Stimulated activated CD4-positive, alpha-beta T cell treated with anti-CD3 and anti-CD28 coated beads, Interleukin-2, amount 100 ng/mL, for 24 hours (primary cell): ENCODE measurements around the gene TMEM169.
"Not testable (repeated sequence)": the region's sequence is repeated elsewhere in the genome, so short reads cannot be mapped to it uniquely, and the experiment has no call there.

Source experiments
- DNase-seq, 2 donors: peaks; one replicate each; pipeline ENCODE4 v3.0.0-alpha.2; 2020

The TMEM169 gene

DNA sequence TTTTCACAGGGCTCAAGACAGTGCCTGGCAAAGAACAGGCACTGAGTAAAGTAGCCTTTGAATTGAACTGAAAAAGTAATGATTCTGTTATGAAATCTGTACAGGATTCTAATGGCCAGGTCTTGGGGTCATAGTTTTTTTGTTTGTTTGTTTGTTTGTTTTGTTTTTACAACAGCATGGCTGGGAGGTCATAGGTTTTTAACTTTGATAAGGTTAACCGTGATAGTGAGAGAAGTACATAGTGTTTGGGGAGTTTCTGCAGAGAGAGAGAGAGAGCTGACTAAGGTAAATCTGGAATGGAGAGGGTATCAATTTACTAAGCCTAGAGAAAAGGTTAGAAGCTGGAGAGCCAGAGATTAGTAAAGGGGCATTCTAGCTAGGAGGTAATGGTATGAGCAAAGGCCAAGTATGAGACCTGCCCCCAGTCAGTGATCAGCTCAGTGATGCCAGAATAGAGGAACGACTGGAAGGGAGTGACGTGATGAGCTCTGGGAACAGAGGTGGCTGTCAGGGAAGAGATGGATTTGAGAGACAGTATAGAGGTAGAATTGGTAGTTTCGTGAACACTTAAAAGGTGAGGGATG lies 53.3 kb downstream of the TMEM169 start:
- DNase-seq = no peak

DNA sequence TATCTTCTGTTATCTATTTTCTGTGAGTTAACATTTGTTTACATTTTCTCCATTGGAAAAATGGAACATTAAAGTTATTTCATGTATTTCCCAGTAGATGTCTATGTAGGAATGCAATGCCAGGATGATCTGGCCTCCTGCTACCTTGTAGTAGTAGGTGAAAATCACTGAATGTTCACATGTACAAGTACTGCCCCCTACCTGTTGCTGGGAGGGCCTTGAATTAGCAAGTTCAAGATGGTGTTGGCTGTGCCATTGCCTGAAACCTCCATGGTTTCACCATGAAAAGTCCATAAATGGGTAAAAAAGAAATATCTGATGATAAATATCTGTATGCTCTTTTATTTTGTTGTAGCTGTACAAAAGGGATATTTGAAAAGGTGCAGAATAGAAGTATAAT lies 58.2 kb downstream of the TMEM169 start:
- no peak for DNase-seq

DNA sequence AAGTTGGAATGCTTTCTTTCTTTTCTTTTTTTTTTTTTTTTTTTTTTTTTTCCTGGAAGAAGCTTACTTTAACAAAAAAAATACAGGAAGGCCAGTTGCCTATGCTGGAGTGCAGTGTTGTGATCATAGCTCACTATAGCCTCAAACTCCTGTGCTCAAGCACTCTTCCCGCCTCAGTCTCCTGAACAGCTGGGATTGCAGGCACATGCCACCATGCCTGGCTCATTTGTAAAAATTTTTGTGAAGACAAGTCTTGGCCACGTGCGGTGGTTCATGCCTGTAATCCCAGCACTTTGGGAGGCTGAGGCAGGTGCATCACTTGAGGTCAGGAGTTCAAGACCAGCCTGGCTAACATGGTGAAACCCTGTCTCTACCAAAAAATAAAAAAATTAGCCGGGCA lies 59.8 kb downstream of the TMEM169 start:
- DNase-seq = not testable (repeated sequence)

DNA sequence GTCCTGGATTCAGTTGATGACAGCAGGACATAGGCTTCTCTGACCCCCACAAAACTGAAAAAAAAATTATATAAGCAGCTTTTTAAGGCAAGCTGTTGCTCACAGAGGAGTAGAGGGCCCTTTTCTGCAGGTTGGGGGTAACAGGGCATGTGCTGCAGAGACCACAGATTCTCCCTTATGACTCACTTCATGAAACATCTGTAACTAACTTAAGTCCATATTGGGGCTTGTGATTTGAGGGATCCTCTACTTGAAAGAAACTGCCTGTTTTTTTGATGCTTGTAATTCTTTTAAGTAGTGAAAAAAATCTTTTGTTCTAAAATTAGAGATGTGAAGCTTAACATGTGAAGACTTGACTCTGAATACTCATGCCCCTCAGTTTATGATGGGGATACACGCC lies 60.8 kb downstream of the TMEM169 start:
- DNase-seq = peak in 1 of 2 donors; percentile 14

DNA sequence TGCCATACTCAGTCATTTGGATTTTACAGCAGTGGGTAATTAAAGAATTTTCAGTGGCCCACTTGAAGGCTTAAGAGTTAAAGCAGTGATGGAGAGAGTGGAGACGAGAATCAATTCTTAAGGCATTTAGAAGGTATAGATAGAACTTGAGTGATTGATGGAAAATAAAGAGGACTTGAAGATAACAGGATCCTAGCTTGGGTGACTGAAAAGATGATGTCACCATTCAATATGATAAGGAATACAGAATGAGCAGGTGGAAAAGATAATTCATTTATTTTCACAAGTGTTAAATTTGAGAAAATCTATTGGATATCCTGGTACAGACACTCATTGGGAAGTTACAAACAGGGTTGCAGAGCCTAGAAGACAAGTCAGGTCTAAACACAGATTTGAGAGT lies 62.7 kb downstream of the TMEM169 start:
- DNase-seq = no peak

DNA sequence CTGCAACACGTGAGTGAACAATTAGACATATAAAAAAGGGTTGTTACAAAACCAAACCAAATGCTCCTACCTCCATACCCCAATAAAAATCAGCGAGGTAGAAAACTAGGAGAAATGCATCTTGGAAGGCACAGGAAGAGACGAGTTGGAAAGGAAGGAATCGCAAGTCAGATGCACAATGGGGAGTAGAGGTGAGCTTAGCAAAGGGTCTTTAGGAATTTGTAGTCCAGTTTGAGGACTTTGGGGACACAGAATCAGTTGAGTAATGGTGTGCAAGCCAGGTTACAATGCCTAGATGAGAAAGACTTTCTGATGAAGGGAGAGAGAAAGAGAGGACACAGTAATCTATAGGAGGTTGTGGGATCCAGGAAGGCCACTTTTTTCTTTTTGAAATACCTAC lies 63.1 kb downstream of the TMEM169 start:
- no peak for DNase-seq

DNA sequence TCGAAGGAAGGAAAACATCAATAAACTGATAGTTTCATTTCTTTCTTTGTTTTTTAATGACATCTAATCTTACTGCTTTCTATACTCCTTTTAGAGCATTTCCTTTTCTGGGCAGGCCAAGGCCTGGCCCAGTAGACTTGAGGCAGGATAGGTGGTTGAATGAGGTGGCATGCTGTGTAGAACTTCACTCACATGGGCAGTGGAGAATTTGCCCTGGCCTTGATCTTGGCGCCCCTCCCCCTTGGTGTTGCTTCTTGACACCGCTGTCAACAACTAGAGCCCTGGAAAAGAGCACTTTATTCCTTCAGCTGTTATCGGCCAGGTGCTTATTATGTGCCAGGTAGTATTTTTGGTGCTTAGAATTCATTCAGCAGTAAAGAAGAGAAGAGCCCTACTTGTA lies 64.9 kb downstream of the TMEM169 start:
- no peak for DNase-seq

DNA sequence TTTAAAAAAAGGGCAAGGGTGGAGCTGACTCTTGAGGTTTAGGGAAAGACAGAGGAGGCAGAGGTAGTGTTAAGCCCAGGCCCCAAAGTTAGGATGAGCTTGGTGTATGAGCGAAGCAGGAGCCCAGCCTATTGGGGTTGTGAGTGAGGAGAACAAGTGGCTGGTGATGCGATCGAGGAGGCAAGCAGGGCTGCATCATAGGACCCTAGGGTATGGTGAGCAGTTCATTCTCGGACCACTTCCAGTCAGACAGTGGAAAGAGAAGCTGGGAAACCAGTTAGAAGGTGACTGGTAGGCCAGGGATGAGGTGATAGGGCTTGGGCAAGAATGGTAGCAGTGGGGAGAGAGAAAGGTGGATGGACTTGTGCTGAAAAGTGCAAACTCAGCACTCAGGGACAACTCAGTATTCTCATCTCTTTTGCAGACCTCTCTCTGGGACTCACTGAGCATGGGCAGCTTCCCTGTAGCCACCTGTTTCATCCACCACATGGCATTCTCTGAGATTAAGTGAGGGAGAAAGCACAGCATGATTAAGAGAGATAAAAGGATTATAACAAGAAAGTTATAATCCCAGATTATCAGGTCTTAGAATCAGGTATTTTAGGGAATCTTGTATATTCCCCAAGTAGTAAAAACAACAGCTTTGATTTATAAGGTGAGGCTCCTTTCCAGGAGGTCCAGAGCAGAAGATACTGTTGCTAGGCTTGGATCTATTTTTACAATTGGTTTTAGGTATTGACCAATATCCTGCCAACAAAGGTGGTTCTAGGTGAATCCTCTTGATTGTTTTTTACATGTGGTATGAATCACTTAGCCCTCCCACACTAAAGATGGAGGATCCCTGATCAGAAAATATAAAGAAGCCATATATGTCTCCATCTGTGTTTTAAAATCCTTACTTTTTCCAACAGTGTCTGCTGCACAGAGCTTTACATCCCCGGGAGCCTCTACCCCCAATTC lies 65.7 kb downstream of the TMEM169 start:
- no peak for DNase-seq

DNA sequence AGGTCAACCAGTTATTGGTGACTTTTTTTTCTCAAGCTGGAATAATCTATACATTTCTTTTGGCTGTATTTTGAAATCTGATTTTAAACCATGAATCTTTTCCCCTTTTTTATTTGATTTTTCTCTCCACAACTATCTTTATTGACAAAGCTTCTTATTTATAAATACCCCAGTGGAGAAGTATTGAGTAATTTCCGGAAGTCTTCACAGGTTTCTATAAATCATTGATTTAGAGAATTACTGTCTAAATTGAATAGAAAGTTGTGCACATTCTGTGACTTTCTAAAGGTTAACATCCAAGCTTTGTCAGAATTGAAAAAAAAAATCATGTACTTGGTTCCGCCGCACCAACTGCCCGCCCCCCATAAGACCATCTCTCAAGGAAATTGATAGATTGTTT lies 67.3 kb downstream of the TMEM169 start:
- no peak for DNase-seq

DNA sequence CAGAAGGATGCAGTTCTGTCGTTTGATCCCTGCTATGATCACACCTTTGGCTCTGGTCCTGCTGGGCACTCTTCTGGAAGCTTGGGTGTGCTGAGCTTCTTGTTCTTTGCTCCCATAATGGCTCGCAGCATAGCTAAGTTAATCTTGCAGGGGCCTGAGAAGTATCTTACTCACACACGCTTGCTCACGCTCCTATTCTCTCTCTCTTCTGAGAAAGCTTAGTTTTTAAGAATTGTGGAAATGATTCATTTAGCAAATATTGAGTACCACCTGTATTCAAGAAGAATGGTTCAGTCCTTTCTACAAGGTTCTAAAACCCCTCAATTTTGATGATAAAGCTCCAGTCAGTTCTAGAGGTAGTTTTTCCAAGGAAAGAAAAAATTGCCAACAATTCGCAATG lies 68.0 kb downstream of the TMEM169 start:
- no peak for DNase-seq

DNA sequence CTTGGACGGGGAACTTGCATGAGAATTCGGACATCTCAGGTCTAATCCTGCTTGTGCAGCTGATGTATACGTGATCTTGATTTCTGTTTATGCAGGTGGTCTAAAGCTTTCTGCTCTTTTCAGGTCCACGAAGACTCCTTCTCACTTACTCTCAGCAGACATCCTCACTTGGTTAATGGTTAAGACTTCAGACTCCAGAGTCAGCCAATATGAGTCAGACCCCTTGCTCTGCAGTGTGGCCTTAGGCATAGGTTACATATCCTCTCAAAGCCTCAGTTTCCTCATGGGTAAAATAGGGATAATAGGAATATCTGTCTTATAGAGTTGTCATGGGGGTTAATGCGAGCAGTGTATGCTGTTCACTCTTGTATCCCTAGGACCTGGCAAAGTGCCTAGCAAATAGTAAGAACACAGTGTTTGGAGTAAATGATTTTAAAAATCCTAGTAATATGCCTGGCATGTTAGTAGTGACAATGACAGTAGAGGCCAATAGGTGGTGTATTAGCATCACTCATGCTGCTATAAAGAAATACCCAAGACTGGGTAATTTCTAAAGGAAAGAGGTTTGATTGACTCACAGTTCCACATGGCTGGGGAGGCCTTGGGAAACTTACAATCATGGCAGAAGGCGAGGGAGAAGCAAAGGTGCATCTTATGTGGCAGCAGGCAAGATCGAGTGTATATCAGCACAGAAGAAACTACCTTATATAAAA lies 69.8 kb downstream of the TMEM169 start:
- no peak for DNase-seq
